22Rv1 (cell line): ENCODE results near the gene LANCL1.

Experiments used
- H3K27ac ChIP-seq: fragments of 450-650 bp; 2 replicates; pipeline ENCODE4 v1.5.1; 2017
- CTCF ChIP-seq: fragments of 450-650 bp; IDR thresholded peaks from 2 replicates; pipeline ENCODE4 v1.5.1; 2017; ENCODE audit warnings: mild to moderate bottlenecking
- ZFX ChIP-seq: fragments of 450-650 bp; IDR thresholded peaks from 2 replicates; pipeline ENCODE4 v1.6.1; 2017; ENCODE audit warnings: antibody characterized with exemption, borderline replicate concordance

The LANCL1 gene

GRCh38 chr2:210392469-210392881 is 84.1 kb downstream of the LANCL1 start:
- TF ChIP-seq CTCF (no peak), ZFX (no peak)
- H3K27ac ChIP-seq = no peak overlapping the region

- TF ChIP-seq ZFX = no peak
- TF ChIP-seq CTCF = no peak
- H3K27ac ChIP-seq = no peak overlapping the region
Measured at GRCh38 chr2:210389856-210390255, 86.7 kb downstream of the LANCL1 start.

- TF ChIP-seq CTCF = no peak
- no peak for TF ChIP-seq ZFX
Measured at GRCh38 chr2:210388148-210388547, 88.4 kb downstream of the LANCL1 start.

GRCh38 chr2:210387074-210387473 is 89.5 kb downstream of the LANCL1 start:
- H3K27ac ChIP-seq = no peak overlapping the region
- no peak for TF ChIP-seq CTCF
- no peak for TF ChIP-seq ZFX

More at GRCh38 chr2:210388148-210388547, 88.4 kb downstream of the LANCL1 start:
- no peak overlapping the region for H3K27ac ChIP-seq
